HG03432 (cell line): ENCODE data around the gene FAM107B.

ENCODE experiments used
- ATAC-seq: cut with Tn5 transposase; IDR thresholded peaks from one replicate; pipeline ENCODE4 v1.9.1; 2021; ENCODE audit warnings: mild to moderate bottlenecking, moderate library complexity; ENCODE audit not compliant: unreplicated experiment

FAM107B gene

GRCh38 chr10:14585287-14586193 lies 189.2 kb downstream of the FAM107B start:
- no peak for ATAC-seq

DNA sequence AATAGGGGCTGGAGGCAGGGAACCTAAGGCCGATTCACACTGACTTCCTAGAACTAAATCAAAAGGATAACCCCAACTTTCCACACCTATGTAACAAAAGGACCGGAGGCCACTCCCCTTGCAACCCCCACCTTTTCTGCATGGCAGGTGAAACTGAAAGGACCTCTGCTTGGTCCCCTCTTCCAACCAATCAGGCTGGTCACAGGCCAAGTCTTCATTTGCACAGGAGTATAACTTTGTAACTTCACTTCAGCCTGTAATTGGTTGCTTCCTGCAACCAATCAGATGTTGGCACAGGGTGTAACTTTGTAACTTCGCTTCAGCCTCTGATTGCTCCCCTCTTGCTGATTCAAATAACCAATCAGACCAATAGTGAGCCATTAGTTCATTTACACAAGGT lies 190.0 kb downstream of the FAM107B start:
- ATAC-seq, result no peak

DNA sequence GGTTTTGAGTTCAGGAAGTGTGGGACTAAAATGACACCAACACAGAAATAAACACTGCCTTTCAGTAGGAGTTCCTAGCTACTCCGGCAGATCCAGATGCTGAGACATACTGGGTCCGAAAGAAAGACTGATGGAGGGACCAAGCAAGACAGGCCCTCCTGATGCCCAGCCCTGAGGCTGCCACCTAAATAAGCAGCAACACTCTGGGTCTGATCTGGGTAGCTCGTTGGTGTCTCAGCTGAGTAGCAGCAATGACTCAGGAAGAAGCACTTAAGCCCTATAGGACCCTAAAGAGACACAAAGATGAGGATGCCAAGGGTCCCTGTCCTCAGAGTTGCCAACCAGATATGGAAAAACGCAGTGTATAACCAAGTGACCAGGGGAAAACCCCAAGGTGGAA lies 190.7 kb downstream of the FAM107B start:
- ATAC-seq, result no peak

- peak; percentile 43 for ATAC-seq
Observed at GRCh38 chr10:14583252-14583651, 191.4 kb downstream of the FAM107B start.

GRCh38 chr10:14581553-14582321 lies 193.0 kb downstream of the FAM107B start:
- no peak for ATAC-seq

GRCh38 chr10:14580671-14581332 lies 193.9 kb downstream of the FAM107B start:
- ATAC-seq, result no peak

DNA sequence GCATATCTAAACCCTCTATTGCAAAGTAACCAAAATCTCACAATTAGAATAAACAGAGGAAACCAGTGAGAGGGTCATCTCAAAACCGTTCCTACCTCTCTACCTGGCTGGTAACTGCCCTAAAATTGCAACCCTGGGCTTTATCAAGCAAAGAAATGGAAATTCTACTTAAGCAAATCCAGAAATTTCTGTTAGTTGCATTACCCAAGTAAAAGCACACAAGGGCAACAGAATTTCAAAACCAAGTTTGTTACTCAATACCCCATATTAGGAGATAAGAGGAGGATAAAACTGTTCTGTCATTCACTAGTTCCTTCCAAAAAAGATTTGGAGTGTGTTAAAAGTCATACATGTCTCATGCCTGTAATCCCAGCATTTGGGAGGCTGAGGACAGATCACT lies 195.3 kb downstream of the FAM107B start:
- no peak for ATAC-seq

DNA sequence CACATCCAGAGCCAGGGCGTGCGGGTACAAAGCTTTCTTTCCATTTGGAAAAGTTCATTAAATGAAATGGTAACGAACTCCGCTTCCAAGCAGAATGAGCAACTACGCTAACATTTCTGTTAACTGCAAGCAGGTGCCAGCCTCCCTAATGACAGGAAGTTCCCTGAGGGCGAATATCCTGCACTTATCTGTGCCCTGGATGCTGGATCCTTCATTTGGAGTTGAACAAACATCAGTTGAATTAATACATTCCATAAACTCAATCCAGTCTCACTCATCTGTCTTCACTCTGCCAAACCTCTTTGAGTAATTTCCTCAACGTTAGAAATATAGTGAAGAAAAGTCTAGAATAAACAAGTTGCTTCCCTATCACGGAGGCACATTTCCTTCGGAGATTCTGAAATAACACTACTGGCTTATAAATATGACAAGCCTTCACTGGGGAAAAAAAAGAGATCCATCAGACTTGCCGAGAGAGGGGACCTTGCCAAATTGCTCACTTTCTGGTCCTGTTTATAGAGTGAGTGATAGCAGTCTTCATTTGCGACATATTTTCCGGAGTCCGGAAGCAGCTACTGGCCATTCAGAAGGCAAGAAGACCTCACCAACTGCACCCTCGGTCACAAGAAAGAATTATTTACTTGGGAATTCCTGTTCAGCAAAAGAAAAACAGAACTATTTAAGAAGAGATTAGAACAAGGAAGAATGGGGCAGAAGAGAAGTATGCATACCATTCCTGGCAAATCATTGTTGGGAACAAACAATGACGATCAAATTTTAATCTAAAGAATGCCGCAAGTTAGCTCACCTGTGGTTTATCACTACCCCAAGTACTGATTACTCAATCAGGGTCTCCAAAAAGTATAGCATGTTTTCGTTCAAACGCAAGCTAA lies 196.4 kb downstream of the FAM107B start:
- ATAC-seq, result no peak

DNA sequence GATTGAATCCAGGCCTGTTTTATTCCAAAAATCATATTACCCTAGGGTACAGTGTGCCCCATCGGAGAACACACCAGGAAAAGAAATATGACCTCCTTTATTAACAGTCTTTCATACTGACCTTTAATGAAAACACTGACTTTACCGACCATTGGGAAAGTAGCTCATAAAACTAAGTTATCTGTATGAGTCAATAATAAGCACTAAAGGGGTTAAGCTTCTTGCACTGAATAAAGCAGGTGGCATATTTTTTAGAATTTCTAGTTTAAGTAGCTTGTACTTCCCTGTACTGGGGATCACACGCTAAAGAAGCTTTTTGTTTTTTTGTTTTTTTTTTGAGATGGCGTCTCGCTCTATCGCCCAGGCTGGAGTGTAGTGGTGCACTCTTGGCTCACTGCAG lies 199.8 kb downstream of the FAM107B start:
- ATAC-seq, result no peak

DNA sequence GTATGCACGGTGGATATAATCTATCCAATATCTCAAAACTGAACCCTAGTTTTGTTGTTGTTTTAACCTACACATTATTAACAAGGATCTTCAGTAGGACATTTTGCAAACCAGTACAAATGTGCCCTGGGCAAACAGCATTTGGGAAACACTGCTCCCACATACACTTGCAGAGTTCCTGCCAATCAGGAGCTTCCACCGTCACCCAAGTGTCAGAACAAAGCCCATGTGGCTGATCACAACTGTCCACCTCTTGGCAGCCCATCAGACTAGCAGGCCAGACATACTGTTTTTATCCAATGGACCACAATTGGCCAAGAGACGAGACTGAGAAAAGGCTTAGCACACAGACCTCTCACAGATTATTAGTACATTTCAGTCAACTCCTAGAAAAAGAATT lies 200.4 kb downstream of the FAM107B start:
- ATAC-seq, result no peak

DNA sequence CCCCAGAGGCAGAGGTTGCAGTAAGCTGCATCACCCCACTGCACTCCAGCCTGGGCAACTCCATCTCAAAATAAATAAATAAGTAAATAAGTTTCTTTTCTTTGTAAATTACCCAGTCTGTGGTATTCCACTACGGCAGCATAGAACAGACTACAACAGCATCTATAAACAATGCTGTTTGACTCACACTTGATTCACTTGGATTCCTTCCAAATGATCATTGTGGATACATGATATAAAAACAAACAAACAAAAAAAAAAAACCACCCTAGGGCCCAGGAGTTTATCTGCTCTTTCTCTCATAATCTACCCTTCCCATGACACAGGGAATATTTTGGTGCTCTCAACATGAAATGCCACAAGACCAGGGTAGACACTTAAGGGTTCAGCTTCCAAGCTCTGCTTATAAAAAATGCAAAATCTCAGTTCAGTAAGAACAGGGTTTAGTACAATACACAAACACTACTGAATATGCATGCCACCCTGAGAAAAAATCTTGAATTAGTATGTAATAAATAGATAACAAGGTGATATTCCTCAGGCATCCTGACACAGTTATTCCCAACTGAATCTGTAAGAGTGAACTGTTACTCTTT lies 200.9 kb downstream of the FAM107B start:
- no peak for ATAC-seq

DNA sequence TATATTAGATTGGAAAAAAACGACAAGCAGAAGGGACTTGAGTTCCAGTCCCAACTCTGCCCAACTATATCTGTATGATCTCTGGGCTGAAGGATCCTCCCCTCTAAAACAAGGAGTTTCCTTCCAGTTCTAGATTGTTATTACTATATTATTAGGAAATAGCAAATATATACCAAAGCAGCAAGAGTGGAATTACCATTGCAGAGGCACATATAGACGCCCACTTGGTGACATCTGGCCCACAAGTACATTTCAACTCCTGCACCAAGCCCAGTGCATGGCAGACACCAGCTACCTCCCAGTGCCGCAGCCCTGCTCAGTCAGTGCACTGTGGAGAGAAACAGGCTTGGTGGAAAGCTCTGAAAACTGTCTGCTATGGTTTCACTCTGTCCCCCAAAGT lies 201.9 kb downstream of the FAM107B start:
- no peak for ATAC-seq

DNA sequence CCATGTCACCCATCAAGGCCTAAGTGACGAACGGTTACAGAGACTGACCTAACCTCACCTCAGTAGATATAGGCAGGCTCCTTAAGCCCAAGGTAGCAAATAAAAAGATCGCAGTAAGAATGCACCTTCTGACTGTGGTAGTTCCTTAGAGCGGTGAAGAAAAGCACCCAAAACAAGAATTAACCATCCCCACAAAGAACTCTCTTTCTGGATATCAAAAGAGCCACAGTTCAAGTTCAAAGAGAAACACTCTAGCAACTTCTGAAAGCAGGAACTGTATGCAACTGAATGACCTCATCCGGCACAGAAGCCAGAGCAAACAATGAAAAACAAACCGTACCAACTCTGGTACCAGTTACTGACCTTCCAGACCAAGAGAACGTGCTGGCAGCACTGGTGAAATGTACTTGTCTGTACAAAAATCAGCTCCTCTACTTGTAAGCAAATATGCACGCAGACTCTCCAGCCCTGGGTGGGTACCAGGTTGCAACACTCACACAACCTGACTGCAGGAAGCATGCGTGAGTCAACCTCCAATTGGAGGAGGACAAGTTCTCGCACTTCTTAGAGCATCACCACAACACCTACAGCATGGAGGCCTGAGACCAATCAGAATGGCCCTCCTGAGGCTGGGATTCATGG lies 202.7 kb downstream of the FAM107B start:
- ATAC-seq, result peak; percentile 90

DNA sequence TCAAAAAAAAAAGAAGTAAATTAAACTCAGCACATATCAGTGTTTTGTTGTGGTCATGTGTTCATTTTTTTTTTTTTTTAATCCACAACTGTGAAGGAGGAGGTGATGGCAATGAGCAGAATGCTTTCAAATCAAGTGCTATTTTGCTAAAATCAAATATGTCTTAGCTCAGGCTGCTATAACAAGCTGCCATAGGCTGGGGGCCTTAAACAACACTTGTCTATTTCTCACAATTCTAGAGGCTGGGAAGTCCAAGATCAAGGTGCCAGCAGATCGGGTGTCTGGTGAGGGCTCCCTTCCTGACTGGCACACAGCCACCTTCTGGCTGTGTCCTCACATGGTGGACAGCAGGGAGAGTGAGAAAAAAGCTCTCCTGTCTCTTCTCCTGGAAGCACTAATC lies 203.9 kb downstream of the FAM107B start:
- ATAC-seq, result no peak

- no peak for ATAC-seq
Observed at GRCh38 chr10:14569274-14570060, 205.2 kb downstream of the FAM107B start.

GRCh38 chr10:14567421-14567820 lies 207.3 kb downstream of the FAM107B start:
- no peak for ATAC-seq

DNA sequence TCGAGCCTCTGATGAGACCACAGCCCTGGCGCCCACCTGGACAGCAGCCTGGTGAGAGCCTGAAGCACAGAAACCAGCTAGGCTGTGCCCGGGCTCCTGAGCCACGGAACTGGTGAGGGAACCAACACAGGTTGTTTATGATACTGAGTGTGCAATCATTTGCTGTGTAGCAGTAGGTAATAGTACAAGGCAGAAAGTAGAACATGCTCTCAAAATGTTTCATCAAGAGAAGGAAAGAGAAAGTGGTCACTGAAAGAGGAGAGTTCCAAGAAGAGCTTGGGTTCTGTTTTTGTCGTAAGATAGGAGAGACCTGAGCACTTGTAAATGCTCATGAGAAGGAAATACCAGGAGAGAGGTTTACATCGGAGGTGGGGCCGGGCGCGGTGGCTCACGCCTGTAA lies 208.2 kb downstream of the FAM107B start:
- ATAC-seq, result no peak

DNA sequence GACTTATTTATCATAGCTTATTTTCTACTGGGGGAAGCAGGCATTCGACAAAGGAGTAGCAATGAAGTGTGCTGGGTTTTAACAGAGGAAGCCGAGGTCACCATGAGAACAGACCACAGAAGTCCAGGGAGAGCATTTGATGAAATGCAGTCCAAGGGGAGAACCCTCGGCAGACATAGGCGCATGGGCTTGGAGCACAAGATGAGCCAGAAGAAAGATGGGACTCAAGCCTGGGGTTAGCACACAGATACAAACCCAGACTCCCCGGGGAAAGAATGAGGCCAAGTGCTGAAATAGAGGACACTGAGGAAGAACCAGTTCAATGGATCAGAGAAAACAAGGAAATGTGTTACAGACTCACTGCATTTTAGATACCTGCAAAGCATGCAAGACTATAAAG lies 209.5 kb downstream of the FAM107B start:
- ATAC-seq, result no peak

GRCh38 chr10:14564268-14564744 lies 210.4 kb downstream of the FAM107B start:
- peak; percentile 42 for ATAC-seq
